ENCODE measurements around the gene TLN1.
A peak's percentile ranks its signal among the peaks of the same experiment; 100 is the strongest.

Gene TLN1

DNA sequence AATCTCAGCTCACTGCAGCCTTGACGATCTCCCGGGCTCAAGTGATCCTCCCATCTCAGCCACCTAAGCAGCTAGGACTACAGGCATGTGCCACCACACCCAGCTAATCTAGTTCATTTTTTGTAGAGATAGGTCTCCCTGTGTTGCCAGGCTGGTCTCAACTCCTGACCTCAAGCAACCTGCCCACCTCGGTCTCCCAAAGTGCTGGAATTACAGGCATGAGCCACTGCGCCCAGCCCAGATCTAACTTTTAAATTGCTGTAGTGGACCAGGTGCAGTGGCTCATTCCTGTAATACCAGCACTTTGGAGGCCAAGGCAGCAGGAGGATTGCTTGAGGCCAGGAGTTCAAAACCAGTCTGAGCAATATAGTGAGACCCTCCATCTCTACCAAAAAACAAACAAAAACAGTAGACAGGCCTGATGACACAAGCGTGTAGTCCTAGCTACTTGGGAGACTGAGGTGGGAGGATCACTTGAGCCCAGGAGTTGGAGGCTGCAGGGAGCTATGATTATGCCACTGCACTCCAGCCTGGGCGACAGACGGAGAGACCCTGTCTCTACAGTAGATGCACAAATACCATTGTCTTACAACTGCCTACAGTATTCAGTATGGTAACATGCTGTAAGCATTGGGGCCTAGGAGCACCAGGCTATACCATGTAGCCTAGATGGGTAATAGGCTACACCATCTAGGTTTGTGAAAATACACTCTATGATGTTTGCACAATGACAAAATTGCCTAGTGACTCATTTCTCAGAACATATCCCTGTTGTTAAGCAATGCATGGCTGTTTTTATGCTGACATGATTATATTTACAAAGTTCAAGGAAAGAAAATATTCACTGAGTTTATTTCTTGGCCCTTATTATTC is 79.8 kb downstream of the TLN1 start:
- Histone ChIP-seq H3K4me3 (ENCODE audit: low read length in 2 of 2) (no peak overlapping the region), H3K4ac (ENCODE audit: low read length) (no peak overlapping the region), H3K4me1 (ENCODE audit: control insufficient read depth in 2 of 2, insufficient read depth in 1 of 2, low read depth in 1 of 2, low read length in 2 of 2) (peaks cover 3 to 5% of the 10 kb centered on the region in 2 donors), H3K27ac (replicated peaks; ENCODE audit: low read length) (no peak overlapping the region), H2AK5ac (ENCODE audit: low read depth, low read length) (no peak overlapping the region), H3K4me2 (ENCODE audit: insufficient read depth, low read length, poor library complexity, severe bottlenecking) (no peak overlapping the region), H3K18ac (ENCODE audit: low read length) (no peak overlapping the region), H3K9ac (ENCODE audit: low read depth, low read length, poor library complexity) (no peak overlapping the region), H2BK15ac (ENCODE audit: low read length) (no peak overlapping the region), H3K36me3 (replicated peaks in 1 of 2; ENCODE audit: control insufficient read depth in 2 of 2, insufficient read depth in 2 of 2, low read length in 2 of 2) (no peaks in the 10 kb centered on the region), H2BK5ac (ENCODE audit: low read length) (no peak overlapping the region), H2BK120ac (ENCODE audit: low read depth, low read length) (no peak overlapping the region), H3K79me1 (ENCODE audit: low read depth, low read length) (no peaks in the 10 kb centered on the region), H3K9me3 (replicated peaks in 1 of 2; ENCODE audit: control insufficient read depth in 2 of 2, insufficient read depth in 1 of 2, low read depth in 1 of 2, low read length in 2 of 2) (no peaks in the 10 kb centered on the region), H4K8ac (ENCODE audit: low read depth, low read length) (no peak overlapping the region), H3K27me3 (ENCODE audit: control insufficient read depth in 3 of 3, insufficient read depth in 3 of 3, low read depth in 1 of 3, low read length in 3 of 3) (no peaks in the 10 kb centered on the region), H2BK12ac (ENCODE audit: low read length) (no peak overlapping the region), H4K91ac (ENCODE audit: low read depth, low read length, poor library complexity) (no peak overlapping the region), H3K23ac (ENCODE audit: low read depth, low read length, poor library complexity) (no peak overlapping the region), H3K14ac (ENCODE audit: low read length) (no peak overlapping the region), H2AFZ (ENCODE audit: low read length) (no peak overlapping the region)
- no CpG with 5 or more reads among the region's 7 CpGs for WGBS, 2 donors (ENCODE audit: extremely low coverage in 2 of 2, insufficient read length in 2 of 2, insufficient replicate concordance in 1 of 2)
- DNase-seq (ENCODE audit: low spot score) = no peak

DNA sequence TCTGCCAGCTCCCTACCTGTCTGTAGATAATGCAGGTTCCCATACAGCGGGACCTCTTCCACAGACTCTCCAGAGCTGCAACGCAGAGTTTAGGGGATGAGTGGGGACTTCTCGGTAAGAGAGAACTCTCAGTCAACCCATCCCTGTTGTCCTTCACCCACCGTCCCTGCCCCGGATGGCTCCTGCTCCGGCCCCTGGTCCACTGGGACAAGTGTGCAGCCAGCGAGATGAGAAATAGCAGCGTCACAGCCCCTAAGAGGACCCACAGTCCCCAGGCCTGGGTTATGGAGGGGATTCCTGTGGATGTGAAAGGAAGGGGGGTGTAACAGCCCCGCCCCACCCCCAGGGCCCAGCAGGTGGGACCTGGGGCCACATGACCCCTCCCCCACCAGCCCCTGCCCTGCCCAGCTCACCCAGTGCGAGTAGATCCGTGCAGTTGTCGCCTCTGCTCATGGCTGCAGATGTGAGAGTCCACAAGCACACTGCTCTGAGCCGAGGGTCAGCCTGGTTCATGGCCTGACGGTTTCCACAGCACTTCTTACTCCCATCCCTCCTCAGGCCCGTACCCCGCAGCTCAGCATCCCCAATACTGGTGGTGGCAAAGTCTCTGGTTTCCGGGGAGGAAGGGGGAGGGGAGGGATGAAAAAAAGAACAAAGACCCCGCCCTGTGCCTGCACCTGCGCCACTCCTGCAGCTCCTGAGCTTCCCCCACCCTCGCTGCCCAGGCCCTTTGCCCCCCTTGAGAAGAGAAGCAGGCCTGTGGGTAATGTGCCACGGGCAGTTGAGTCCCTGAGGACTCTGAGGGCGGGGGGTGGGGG is 81.4 kb downstream of the TLN1 start, which contains the start of gene SIT1:
SIT1 (minus strand) TSS at position 591 of the 818 bp plus-strand sequence; CDS start at position 513, 78 bp downstream.
- no peak within 1 kb of the TSS for H3K23ac ChIP-seq (ENCODE audit: low read depth, low read length, poor library complexity)
- peak within 1 kb of the TSS; percentile 29 for H3K18ac ChIP-seq (ENCODE audit: low read length)
- H3K79me1 ChIP-seq (ENCODE audit: low read depth, low read length) = no peaks in the 10 kb centered on the region
- H3K4ac ChIP-seq (ENCODE audit: low read length) = no peak within 1 kb of the TSS
- H3K14ac ChIP-seq (ENCODE audit: low read length) = no peak within 1 kb of the TSS
- H4K91ac ChIP-seq (ENCODE audit: low read depth, low read length, poor library complexity) = peak within 1 kb of the TSS; percentile 62
- H3K9ac ChIP-seq (ENCODE audit: low read depth, low read length, poor library complexity) = peak within 1 kb of the TSS; percentile 1
- no peaks in the 10 kb centered on the region for H3K9me3 ChIP-seq (replicated peaks in 1 of 2; ENCODE audit: control insufficient read depth in 2 of 2, insufficient read depth in 1 of 2, low read depth in 1 of 2, low read length in 2 of 2)
- no peak within 1 kb of the TSS for H4K8ac ChIP-seq (ENCODE audit: low read depth, low read length)
- H2BK15ac ChIP-seq (ENCODE audit: low read length) = peak within 1 kb of the TSS; percentile 84
- no peak within 1 kb of the TSS for H3K27ac ChIP-seq (replicated peaks; ENCODE audit: low read length)
- DNase-seq (ENCODE audit: low spot score) = no peak
- no peaks in the 10 kb centered on the region for H3K27me3 ChIP-seq (ENCODE audit: control insufficient read depth in 3 of 3, insufficient read depth in 3 of 3, low read depth in 1 of 3, low read length in 3 of 3)
- no peak within 1 kb of the TSS for H3K4me3 ChIP-seq (ENCODE audit: low read length in 2 of 2)
- peaks cover 0 to 5% of the 10 kb centered on the region in 2 donors for H3K4me1 ChIP-seq (ENCODE audit: control insufficient read depth in 2 of 2, insufficient read depth in 1 of 2, low read depth in 1 of 2, low read length in 2 of 2)
- WGBS, 2 donors (ENCODE audit: extremely low coverage in 2 of 2, insufficient read length in 2 of 2, insufficient replicate concordance in 1 of 2) = no CpG with 5 or more reads among the region's 22 CpGs
- H3K36me3 ChIP-seq (replicated peaks in 1 of 2; ENCODE audit: control insufficient read depth in 2 of 2, insufficient read depth in 2 of 2, low read length in 2 of 2) = no peaks in the 10 kb centered on the region
- H2BK5ac ChIP-seq (ENCODE audit: low read length) = peak within 1 kb of the TSS; percentile 31
- H2AFZ ChIP-seq (ENCODE audit: low read length) = peak within 1 kb of the TSS; percentile 8
- peak within 1 kb of the TSS; percentile 14 for H2BK12ac ChIP-seq (ENCODE audit: low read length)
- peak within 1 kb of the TSS; percentile 7 for H2BK120ac ChIP-seq (ENCODE audit: low read depth, low read length)
- peak within 1 kb of the TSS; percentile 76 for H2AK5ac ChIP-seq (ENCODE audit: low read depth, low read length)
- H3K4me2 ChIP-seq (ENCODE audit: insufficient read depth, low read length, poor library complexity, severe bottlenecking) = no peak within 1 kb of the TSS

DNA sequence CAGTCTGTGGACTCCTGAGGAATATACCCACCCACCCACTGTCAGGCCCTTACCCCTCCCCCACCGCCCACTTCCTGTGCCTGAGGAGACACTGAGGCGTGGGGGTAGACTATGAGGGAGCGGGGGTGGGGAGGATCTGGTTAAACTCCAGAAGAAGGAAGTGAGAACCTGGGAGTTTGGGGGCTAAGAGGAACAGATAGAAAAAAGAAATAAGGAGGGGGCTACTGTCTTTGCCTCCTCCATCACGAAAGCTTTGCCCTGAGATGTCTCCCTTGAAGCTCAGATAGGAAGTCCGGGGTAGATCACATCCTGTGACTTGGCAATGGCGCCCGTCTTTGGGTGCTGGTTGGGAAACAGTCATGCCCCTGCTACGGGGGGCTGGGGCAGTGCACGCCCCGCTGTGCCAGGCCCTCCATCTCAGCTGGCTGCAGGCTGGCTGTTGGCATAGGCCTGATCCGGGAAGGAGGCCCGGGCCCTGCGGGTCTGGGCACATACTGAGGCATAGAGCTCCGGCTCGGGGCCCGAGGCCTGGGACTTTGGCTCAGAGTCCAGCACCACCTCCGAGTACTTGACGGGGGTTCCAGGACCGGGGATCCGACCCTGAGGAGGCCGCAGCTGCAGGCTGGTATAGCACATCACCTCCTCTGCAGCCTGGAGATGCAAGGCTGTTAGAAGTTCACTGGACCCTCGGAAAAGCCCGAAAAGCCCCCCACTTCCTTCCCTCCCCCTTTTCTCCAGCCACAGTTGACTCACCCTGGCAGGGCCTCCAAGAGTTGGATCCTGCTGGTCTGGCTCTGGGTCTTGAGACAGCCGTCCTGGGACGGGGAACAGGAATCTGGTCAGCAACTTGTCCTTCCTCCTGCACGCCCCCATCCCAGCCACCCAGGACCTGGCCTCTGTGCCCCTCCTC is 82.3 kb downstream of the TLN1 start:
- WGBS, 2 donors (ENCODE audit: extremely low coverage in 2 of 2, insufficient read length in 2 of 2, insufficient replicate concordance in 1 of 2) = no CpG with 5 or more reads among the region's 26 CpGs
- Histone ChIP-seq H2BK5ac (ENCODE audit: low read length) (peak overlapping the region; percentile 31), H2AK5ac (ENCODE audit: low read depth, low read length) (peak overlapping the region; percentile 76), H2BK12ac (ENCODE audit: low read length) (peak overlapping the region; percentile 14), H2BK15ac (ENCODE audit: low read length) (peak overlapping the region; percentile 84), H3K4ac (ENCODE audit: low read length) (no peak overlapping the region), H3K9me3 (replicated peaks in 1 of 2; ENCODE audit: control insufficient read depth in 2 of 2, insufficient read depth in 1 of 2, low read depth in 1 of 2, low read length in 2 of 2) (no peaks in the 10 kb centered on the region), H3K4me2 (ENCODE audit: insufficient read depth, low read length, poor library complexity, severe bottlenecking) (no peak overlapping the region), H3K36me3 (replicated peaks in 1 of 2; ENCODE audit: control insufficient read depth in 2 of 2, insufficient read depth in 2 of 2, low read length in 2 of 2) (no peaks in the 10 kb centered on the region), H3K18ac (ENCODE audit: low read length) (no peak overlapping the region), H3K27me3 (ENCODE audit: control insufficient read depth in 3 of 3, insufficient read depth in 3 of 3, low read depth in 1 of 3, low read length in 3 of 3) (no peaks in the 10 kb centered on the region), H3K4me1 (ENCODE audit: control insufficient read depth in 2 of 2, insufficient read depth in 1 of 2, low read depth in 1 of 2, low read length in 2 of 2) (peaks cover 0 to 5% of the 10 kb centered on the region in 2 donors), H4K91ac (ENCODE audit: low read depth, low read length, poor library complexity) (no peak overlapping the region), H3K27ac (replicated peaks; ENCODE audit: low read length) (no peak overlapping the region), H3K79me1 (ENCODE audit: low read depth, low read length) (no peaks in the 10 kb centered on the region), H4K8ac (ENCODE audit: low read depth, low read length) (no peak overlapping the region), H3K9ac (ENCODE audit: low read depth, low read length, poor library complexity) (peak overlapping the region; percentile 1), H3K4me3 (ENCODE audit: low read length in 2 of 2) (no peak overlapping the region), H3K23ac (ENCODE audit: low read depth, low read length, poor library complexity) (no peak overlapping the region), H3K14ac (ENCODE audit: low read length) (no peak overlapping the region), H2BK120ac (ENCODE audit: low read depth, low read length) (peak overlapping the region; percentile 7), H2AFZ (ENCODE audit: low read length) (peak overlapping the region; percentile 8)
- DNase-seq (ENCODE audit: low spot score) = no peak

All from neuronal stem cell (in vitro differentiated cells).